Mesenchymal stem cell (in vitro differentiated cells and primary cell): ENCODE measurements around the gene RCBTB1.

Experiments used
- DNase-seq: peaks from one replicate; pipeline ENCODE4 v3.0.0-alpha.2; 2013
- H2AFZ ChIP-seq: one replicate; pipeline ENCODE4 v1.6.1; 2013; ENCODE audit warnings: low read depth, mild to moderate bottlenecking, control low read depth, inconsistent platforms, low read length, moderate library complexity
- H2AK5ac ChIP-seq: 2 replicates; pipeline ENCODE4 v1.6.1; 2013; ENCODE audit warnings: low read length, moderate library complexity, mild to moderate bottlenecking, inconsistent platforms; ENCODE audit not compliant: severe bottlenecking
- H2BK120ac ChIP-seq: one replicate; pipeline ENCODE4 v1.6.1; 2013; ENCODE audit warnings: low read depth, mild to moderate bottlenecking, inconsistent platforms, low read length, moderate library complexity
- H2BK12ac ChIP-seq, 2 experiments: one replicate each; pipeline ENCODE4 v1.6.1; 2013; ENCODE audit warnings: inconsistent platforms in 2 of 2, low read length in 2 of 2, mild to moderate bottlenecking in 2 of 2, moderate library complexity in 2 of 2, control low read depth in 1 of 2
- H2BK15ac ChIP-seq: one replicate; pipeline ENCODE4 v1.6.1; 2013; ENCODE audit warnings: mild to moderate bottlenecking, low read depth, inconsistent platforms; ENCODE audit not compliant: poor library complexity, severe bottlenecking
- H2BK5ac ChIP-seq: 2 replicates; pipeline ENCODE4 v1.6.1; 2013; ENCODE audit warnings: low read depth, mild to moderate bottlenecking, low read length, control low read depth, inconsistent platforms; ENCODE audit not compliant: poor library complexity, severe bottlenecking
- H3K14ac ChIP-seq, 2 experiments: one replicate each; pipeline ENCODE4 v1.6.1; 2013; ENCODE audit warnings: inconsistent platforms in 2 of 2, low read length in 2 of 2, control low read depth in 1 of 2, mild to moderate bottlenecking in 1 of 2, moderate library complexity in 1 of 2
- H3K18ac ChIP-seq, 2 experiments: one replicate each; pipeline ENCODE4 v1.6.1; 2013; ENCODE audit warnings: inconsistent platforms in 2 of 2, low read length in 2 of 2, control low read depth in 1 of 2, low read depth in 1 of 2, mild to moderate bottlenecking in 1 of 2
- H3K23ac ChIP-seq, 2 experiments: one replicate each; pipeline ENCODE4 v1.6.1; 2013; ENCODE audit warnings: inconsistent platforms in 2 of 2, low read length in 2 of 2, mild to moderate bottlenecking in 2 of 2, moderate library complexity in 2 of 2, control low read depth in 1 of 2
- H3K27ac ChIP-seq: 2 replicates; pipeline ENCODE4 v1.5.1; 2013; ENCODE audit warnings: mild to moderate bottlenecking, moderate library complexity, low read length, control low read depth, inconsistent platforms; ENCODE audit not compliant: poor library complexity, severe bottlenecking
- H3K27me3 ChIP-seq, 2 experiments: 2 replicates each; pipeline versions ENCODE4 v1.6.1 to v1.7.0; 2013; ENCODE audit warnings: low read length in 2 of 2, mild to moderate bottlenecking in 2 of 2, moderate library complexity in 2 of 2, control low read depth in 1 of 2, inconsistent platforms in 1 of 2; ENCODE audit not compliant: control insufficient read depth in 1 of 2, insufficient read depth in 1 of 2
- H3K36me3 ChIP-seq, 2 experiments: 2 replicates each; pipeline versions ENCODE4 v1.6.1 to v1.7.0; 2013; ENCODE audit warnings: low read length in 2 of 2, control low read depth in 1 of 2, inconsistent platforms in 1 of 2, low read depth in 1 of 2, mild to moderate bottlenecking in 1 of 2; ENCODE audit not compliant: insufficient read depth in 2 of 2, control insufficient read depth in 1 of 2
- H3K4ac ChIP-seq, 2 experiments: one replicate each; pipeline ENCODE4 v1.6.1; 2013; ENCODE audit warnings: inconsistent platforms in 2 of 2, low read length in 2 of 2, mild to moderate bottlenecking in 2 of 2, moderate library complexity in 2 of 2, control low read depth in 1 of 2, low read depth in 1 of 2
- H3K4me1 ChIP-seq: 2 replicates; pipeline ENCODE4 v1.6.1; 2013; ENCODE audit warnings: low read depth, low read length, control low read depth; ENCODE audit not compliant: control insufficient read depth, insufficient read depth
- H3K4me2 ChIP-seq: 2 replicates; pipeline ENCODE4 v1.6.1; 2013; ENCODE audit warnings: low read length, mild to moderate bottlenecking, inconsistent platforms; ENCODE audit not compliant: poor library complexity, severe bottlenecking
- H3K4me3 ChIP-seq, 2 experiments: 2 replicates each; pipeline versions ENCODE4 v1.5.1 to v1.7.0; 2013; ENCODE audit warnings: low read length in 2 of 2, mild to moderate bottlenecking in 2 of 2, control low read depth in 1 of 2, low read depth in 1 of 2; ENCODE audit not compliant: insufficient read depth in 1 of 2
- H3K79me1 ChIP-seq: replicated peaks from 2 replicates; pipeline ENCODE4 v1.6.1; 2013; ENCODE audit warnings: mild to moderate bottlenecking, control low read depth, low read length, inconsistent platforms; ENCODE audit not compliant: poor library complexity, severe bottlenecking
- H3K9ac ChIP-seq: 2 replicates; pipeline ENCODE4 v1.7.0; 2013; ENCODE audit warnings: mild to moderate bottlenecking, low read length, moderate library complexity
- H3K9me3 ChIP-seq: 2 replicates; pipeline ENCODE4 v1.7.0; 2013; ENCODE audit warnings: mild to moderate bottlenecking, low read length; ENCODE audit not compliant: control insufficient read depth
- H4K8ac ChIP-seq: one replicate; pipeline ENCODE4 v1.6.1; 2013; ENCODE audit warnings: inconsistent platforms, mild to moderate bottlenecking, low read length, moderate library complexity
- H4K91ac ChIP-seq: one replicate; pipeline ENCODE4 v1.6.1; 2013; ENCODE audit warnings: mild to moderate bottlenecking, low read length, inconsistent platforms
- WGBS: methylation state at CpG from one replicate; pipeline ENCODE4 v1.1.7; 2013; ENCODE audit warnings: mixed read lengths; 5-methylcytosine and 5-hydroxymethylcytosine counted together

RCBTB1 gene

DNA sequence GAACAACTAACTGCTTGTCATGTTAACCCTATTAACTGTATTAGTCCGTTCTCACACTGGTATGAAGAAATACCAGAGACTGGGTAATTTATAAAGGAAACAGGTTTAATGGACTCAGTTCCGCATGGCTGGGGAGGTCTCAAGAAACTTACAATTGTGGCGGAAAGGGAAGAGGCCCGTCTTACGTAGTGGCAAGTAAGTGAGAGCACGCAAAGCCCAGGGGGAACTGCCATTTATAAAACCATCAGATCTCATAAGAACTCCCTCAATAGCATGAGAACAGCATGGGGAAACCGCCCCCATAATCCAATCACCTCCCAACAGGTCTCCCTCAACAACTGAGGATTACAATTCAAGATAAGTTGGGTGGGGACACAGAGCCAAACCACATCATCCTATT lies 54.9 kb downstream of the RCBTB1 start:
- H3K14ac ChIP-seq = no peak overlapping the region
- no peak overlapping the region for H3K4ac ChIP-seq
- WGBS = 94% methylated on average over 6 of the region's 7 CpGs
- H2BK5ac ChIP-seq = no peak overlapping the region
- no peaks in the 10 kb centered on the region for H3K27me3 ChIP-seq
- H3K23ac ChIP-seq = no peak overlapping the region
- no peak overlapping the region for H4K8ac ChIP-seq
- H2BK12ac ChIP-seq = no peak overlapping the region
- no peak overlapping the region for H3K4me3 ChIP-seq
- no peak overlapping the region for H3K18ac ChIP-seq
- no peak overlapping the region for H3K9ac ChIP-seq
- no peaks in the 10 kb centered on the region for H3K4me1 ChIP-seq
- no peak overlapping the region for H2AK5ac ChIP-seq
- H3K9me3 ChIP-seq = no peaks in the 10 kb centered on the region
- no peak overlapping the region for H2AFZ ChIP-seq
- peaks cover 7% of the 10 kb centered on the region for H3K79me1 ChIP-seq
- DNase-seq = no peak
- no peak overlapping the region for H4K91ac ChIP-seq
- peaks cover 8 to 72% of the 10 kb centered on the region in 2 experiments for H3K36me3 ChIP-seq
- H2BK15ac ChIP-seq = no peak overlapping the region
- no peak overlapping the region for H2BK120ac ChIP-seq
- no peak overlapping the region for H3K4me2 ChIP-seq
- no peak overlapping the region for H3K27ac ChIP-seq

DNA sequence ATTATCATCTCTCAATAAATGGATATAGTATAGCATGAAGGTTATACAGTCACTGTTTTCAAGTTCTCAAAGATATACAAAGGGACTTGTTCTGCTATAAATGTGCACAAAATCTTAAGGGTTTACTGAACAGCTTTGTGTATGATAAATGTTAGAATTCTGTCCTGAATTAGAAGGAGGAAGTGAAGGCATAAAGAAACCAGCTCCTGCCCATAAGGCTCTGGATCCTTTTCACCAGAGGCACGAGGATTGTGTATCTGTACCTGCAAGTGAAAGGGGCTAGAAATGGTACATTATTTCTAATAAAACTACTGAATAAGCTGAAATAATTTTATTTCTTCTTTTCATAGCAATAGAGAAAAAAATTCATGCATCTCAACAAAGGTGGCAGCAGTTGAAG lies 57.2 kb downstream of the RCBTB1 start:
- Histone ChIP-seq H3K36me3 (peaks cover 8 to 80% of the 10 kb centered on the region in 2 experiments), H2AK5ac (no peak overlapping the region), H3K27ac (no peak overlapping the region), H2BK120ac (no peak overlapping the region), H3K4me3 (no peak overlapping the region), H2BK12ac (no peak overlapping the region), H2AFZ (no peak overlapping the region), H2BK5ac (no peak overlapping the region), H3K4ac (no peak overlapping the region), H3K23ac (no peak overlapping the region), H4K91ac (no peak overlapping the region), H3K14ac (no peak overlapping the region), H3K79me1 (peaks cover 6% of the 10 kb centered on the region), H3K18ac (no peak overlapping the region), H4K8ac (no peak overlapping the region), H3K9me3 (no peaks in the 10 kb centered on the region), H3K9ac (no peak overlapping the region), H2BK15ac (no peak overlapping the region), H3K4me1 (no peaks in the 10 kb centered on the region), H3K27me3 (no peaks in the 10 kb centered on the region), H3K4me2 (no peak overlapping the region)
- no peak for DNase-seq
- WGBS = no CpG with 5 or more reads among the region's 1 CpG

DNA sequence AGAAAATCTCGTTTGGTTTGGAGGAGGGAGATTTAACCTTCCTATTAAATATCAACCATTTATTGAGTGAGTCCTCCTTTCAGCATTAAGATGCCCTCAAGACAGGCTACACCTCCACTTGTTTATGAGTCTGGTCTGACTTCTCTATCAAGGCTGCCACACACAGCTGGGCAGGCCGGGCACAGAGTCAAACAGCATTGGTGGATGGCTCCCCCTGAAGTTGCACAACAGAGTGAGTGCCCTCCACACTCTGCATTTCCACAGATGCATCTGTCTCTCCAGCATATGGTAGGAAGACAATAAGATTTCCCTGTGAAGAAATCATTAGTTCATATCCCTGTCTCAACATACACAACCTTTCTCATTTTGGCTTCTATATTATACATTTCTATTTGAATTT lies 58.2 kb downstream of the RCBTB1 start:
- no peaks in the 10 kb centered on the region for H3K27me3 ChIP-seq
- H3K9ac ChIP-seq = no peak overlapping the region
- no peak overlapping the region for H3K4me2 ChIP-seq
- no peak overlapping the region for H3K18ac ChIP-seq
- no peak overlapping the region for H2BK5ac ChIP-seq
- H3K23ac ChIP-seq = no peak overlapping the region
- DNase-seq = no peak
- H3K4me3 ChIP-seq = no peak overlapping the region
- no peak overlapping the region for H4K91ac ChIP-seq
- H3K9me3 ChIP-seq = no peaks in the 10 kb centered on the region
- 100% methylated on average over 1 of the region's 2 CpGs for WGBS
- H2BK15ac ChIP-seq = no peak overlapping the region
- H3K14ac ChIP-seq = no peak overlapping the region
- H4K8ac ChIP-seq = no peak overlapping the region
- no peak overlapping the region for H2BK12ac ChIP-seq
- no peak overlapping the region for H2BK120ac ChIP-seq
- H3K4me1 ChIP-seq = no peaks in the 10 kb centered on the region
- H3K36me3 ChIP-seq = peaks cover 8 to 79% of the 10 kb centered on the region in 2 experiments
- no peak overlapping the region for H3K27ac ChIP-seq
- no peak overlapping the region for H2AK5ac ChIP-seq
- H3K4ac ChIP-seq = no peak overlapping the region
- H2AFZ ChIP-seq = no peak overlapping the region
- peaks cover 6% of the 10 kb centered on the region for H3K79me1 ChIP-seq

DNA sequence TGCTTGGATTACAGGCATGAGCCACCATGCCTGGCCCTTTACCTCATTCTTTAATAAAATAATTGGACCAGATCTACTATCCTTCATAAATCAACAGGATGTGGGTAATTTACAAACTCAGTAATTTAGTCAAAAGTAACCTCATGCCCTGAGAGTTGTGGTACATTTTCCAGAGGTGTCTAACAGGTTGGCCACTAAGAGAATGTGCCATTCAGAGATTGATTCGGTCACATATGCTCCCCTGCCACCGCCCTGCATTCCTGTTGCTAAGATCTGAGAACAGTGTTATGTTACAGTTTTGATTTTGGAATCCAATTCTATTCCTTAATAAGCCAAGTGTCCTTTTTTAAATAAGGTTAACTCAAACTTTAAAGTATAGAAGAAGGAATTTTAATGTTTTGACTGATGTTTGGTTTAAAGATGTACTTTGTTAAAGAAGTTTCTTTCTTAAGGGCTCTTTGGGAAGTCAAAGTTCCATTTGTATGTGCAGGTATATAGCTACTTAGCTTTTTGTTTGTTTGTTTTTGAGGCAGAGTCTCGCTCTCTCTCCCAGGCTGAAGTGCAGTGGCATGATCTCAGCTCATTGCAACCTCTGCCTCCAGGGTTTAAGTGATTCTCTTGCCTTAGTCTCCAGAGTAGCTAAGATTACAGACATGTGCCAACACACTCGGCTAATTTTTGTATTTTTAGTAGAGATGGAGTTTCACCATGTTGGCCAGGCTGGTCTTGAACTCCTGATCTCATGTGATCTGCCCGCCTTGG lies 60.4 kb downstream of the RCBTB1 start:
- Histone ChIP-seq H3K14ac (no peak overlapping the region), H3K18ac (no peak overlapping the region), H3K27me3 (no peaks in the 10 kb centered on the region), H4K91ac (no peak overlapping the region), H2AFZ (no peak overlapping the region), H3K36me3 (peaks cover 6 to 84% of the 10 kb centered on the region in 2 experiments), H3K4me1 (no peaks in the 10 kb centered on the region), H3K4me2 (no peak overlapping the region), H2BK5ac (no peak overlapping the region), H2AK5ac (no peak overlapping the region), H3K23ac (no peak overlapping the region), H2BK120ac (no peak overlapping the region), H3K9me3 (no peaks in the 10 kb centered on the region), H4K8ac (no peak overlapping the region), H3K27ac (no peak overlapping the region), H3K4me3 (no peak overlapping the region), H3K9ac (no peak overlapping the region), H3K79me1 (peaks cover 3% of the 10 kb centered on the region), H2BK15ac (no peak overlapping the region), H2BK12ac (no peak overlapping the region), H3K4ac (no peak overlapping the region)
- WGBS = 93% methylated on average over 2 of the region's 5 CpGs
- DNase-seq = no peak
